GM12892 (cell line): ENCODE measurements around the gene DNAJC18.
"Not testable (repeated sequence)": the region's sequence is repeated elsewhere in the genome, so short reads cannot be mapped to it uniquely, and the experiment has no call there.

ENCODE experiments used
- DNase-seq: peaks from one replicate; pipeline ENCODE4 v3.0.0; 2011; ENCODE audit not compliant: insufficient read length
- FAIRE-seq: peaks from 2 replicates; lab custom pipeline; 2011; peaks lifted over from hg19 to GRCh38; lab: Jason Lieb, UNC
- POLR2A ChIP-seq: IDR thresholded peaks from 2 replicates; pipeline ENCODE4 v1.6.1; 2011; ENCODE audit warnings: low read depth, low read length, control low read depth
- POLR2AphosphoS5 ChIP-seq: IDR thresholded peaks from 2 replicates; pipeline ENCODE4 v1.6.1; 2011; ENCODE audit warnings: low read depth, low read length, control low read depth
- TAF1 ChIP-seq: IDR thresholded peaks from 2 replicates; pipeline ENCODE4 v1.6.1; 2011; ENCODE audit warnings: low read depth, mild to moderate bottlenecking, control low read depth, low read length, borderline replicate concordance

Gene DNAJC18

DNA sequence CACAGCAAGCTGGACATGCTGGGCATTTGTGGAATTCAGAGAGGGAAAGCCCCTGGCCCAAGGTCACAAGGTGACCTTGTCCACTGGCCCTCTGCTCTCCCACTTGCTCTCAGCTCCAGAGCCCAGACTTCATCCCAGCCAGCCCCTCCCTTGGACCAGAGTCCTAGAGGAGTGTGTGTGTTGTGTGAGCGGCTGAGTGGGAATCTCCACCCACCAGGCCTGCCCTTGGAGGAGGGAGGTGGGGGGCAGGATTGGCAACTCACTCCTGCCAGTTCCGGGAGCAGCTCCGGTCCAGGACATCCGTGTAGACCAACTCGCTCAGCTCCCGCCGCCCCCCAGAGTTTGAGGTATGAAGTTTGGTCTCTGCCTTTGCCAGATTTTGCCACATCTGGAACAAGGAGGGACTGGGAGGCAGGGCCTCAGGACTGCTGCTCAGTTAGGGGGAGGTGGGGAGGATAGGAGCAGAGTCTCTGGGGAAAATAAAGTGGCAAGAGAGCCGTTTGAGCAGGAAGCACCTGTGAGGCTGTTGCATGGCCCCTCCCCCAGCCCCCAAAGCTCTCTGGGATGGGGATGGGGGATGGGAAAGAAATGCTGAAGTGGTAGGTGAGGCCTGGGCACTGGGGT, 51.0 kb downstream of the DNAJC18 start:
- FAIRE-seq (peak; percentile 76), DNase-seq (no peak)
- TF ChIP-seq TAF1 (no peak), POLR2AphosphoS5 (peak; percentile 52; the same call in 1 of the 2 replicates), POLR2A (0 out of 2 replicates have a peak, but pooled peaks have one; percentile 4)

DNA sequence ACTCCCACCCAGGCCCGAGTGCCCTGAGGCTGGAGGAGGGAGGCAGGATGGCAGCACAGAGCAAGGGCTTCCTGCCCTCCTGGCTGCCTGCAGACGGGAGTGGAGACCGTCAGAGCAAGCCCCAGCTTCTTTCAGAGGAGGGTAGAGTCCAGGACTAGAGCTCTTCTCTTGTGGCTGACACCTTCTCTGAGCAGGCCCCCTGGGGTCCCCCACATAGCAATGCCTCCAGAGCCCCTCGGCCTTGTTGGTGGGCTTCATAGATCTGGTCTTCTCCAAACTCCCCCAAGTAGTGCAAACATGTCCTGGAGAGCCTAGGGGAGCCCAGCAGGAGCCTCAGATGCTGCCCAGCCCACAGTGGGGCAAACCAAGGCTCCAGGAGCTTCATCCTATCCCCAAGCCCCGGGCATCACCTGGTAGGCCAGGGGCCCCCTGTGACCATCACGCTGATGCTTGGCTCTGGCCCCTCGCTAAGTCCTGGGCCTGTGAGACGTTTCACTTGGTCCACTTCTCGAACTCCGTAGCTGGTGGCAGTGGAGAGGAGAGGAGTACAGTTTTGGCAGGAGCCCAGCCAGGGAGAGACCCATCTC, 51.6 kb downstream of the DNAJC18 start:
- no peak for DNase-seq
- TF ChIP-seq POLR2A (no peak; the same call in 1 of the 2 replicates), TAF1 (no peak), POLR2AphosphoS5 (no peak)
- FAIRE-seq, result peak; percentile 36

DNA sequence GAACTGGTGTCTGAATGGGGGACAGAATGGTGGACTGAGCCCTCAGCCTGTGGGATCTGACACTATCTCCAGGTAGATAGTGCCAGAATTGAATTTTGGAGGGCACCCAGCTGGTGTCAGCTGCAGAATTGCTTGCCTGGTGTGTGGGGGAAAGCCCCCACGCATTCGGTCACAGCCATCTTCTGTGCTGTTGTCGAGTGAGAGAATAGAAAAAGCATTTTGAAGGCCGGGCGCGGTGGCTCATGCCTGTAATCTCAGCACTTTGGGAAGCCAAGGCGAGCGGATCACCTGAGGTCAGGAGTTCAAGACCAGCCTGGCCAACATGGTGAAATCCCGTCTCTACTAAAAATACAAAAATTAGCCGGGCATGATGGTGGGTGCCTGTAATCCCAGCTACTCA, 52.4 kb downstream of the DNAJC18 start:
- not testable (repeated sequence) for DNase-seq, FAIRE-seq

DNA sequence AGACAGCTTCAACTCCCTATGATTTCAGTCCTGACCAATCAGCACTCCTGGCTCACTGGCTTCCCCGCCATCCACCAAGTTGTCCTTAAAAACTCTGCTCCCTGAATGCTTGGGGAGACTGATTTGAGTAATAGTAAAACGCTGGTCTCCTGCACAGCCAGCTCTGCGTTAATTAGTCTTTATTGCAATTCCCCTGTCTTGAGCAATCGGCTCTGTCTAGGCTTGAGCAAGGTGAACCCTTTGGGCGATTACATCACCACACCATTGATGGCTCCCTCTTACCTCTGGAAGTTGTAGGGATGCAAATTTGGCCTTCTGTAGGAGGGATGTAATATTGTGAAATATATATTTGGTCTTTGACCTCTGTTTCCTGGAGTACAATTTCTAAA, 53.3 kb downstream of the DNAJC18 start:
- DNase-seq (no peak), FAIRE-seq (no peak)
- no peak for TF ChIP-seq POLR2A
- no peak for TF ChIP-seq POLR2AphosphoS5
- no peak for TF ChIP-seq TAF1

DNA sequence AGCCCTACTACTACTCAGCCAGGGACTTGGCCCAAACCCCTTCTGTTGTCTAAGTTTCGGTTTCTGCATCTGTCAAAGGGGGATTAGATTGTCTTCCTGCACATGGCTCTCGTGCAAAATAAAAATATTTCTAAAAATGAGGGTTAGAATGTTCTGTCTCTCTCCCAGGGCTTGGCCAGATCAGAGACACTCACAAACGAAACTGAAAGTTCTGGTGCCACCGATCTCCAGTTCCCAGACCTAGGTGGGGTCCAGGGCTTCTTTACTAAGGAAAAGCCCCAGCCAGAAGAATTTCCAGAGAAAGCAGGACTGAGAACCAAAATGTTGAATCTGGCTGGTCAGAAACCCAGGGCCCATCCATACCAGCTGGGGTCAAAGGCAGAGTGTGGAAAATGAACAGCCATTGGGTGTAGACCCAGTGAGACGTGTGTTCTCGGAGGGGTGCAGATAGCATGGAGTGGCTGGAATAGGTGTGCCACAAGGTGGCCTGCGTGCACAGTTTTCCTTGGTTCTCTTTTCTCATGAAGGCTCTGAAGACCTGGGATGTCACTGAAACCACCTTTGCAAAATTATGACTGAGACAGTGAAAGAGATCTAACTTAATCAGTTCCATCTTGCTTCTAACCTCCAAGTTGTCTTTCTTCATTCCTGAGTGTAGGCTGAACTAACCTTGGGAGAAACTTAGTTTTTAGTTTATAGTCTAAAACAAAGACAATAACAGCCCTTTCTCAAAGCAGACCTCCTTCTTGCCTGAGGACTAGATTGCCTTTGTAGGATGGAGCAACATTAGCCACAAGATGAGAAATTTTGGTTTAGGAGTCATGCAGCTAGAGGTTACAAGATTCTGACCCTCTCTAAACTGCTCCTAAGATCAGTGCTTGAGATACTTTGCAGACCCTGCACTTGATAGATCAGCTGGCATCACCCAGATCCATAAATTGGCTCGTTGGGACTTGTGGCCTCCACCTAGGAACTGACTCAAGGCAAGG, 54.0 kb downstream of the DNAJC18 start:
- DNase-seq (no peak), FAIRE-seq (peak; percentile 83)
- TF ChIP-seq POLR2A, result peak; percentile 49; the same call in 1 of the 2 replicates
- TF ChIP-seq TAF1, result no peak

DNA sequence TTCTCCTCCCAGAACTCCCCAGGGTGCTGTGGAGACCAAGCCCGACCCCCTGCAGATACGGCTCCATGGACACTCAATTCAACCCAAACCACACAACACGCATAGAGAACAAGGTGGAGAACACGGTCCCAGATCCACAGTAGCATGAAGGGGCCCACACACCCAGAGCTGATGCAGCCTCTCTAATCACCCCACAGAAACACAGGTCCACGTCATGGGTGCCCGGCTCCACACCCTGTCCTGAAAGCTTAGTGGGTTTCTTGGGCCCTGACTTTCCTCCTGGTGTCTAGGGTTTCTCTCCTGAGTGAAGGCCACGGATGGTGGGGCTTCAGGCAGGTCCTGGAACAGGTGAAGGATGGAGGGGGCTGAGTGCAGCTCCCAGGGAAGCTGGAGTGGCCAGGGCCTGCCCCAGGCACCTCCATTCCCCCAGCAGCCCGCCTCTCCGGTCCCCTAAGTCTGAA, 54.7 kb downstream of the DNAJC18 start:
- no peak for DNase-seq
- TF ChIP-seq TAF1, result no peak
- TF ChIP-seq POLR2A, result peak; percentile 20; the same call in 1 of the 2 replicates
- FAIRE-seq, result no peak

DNA sequence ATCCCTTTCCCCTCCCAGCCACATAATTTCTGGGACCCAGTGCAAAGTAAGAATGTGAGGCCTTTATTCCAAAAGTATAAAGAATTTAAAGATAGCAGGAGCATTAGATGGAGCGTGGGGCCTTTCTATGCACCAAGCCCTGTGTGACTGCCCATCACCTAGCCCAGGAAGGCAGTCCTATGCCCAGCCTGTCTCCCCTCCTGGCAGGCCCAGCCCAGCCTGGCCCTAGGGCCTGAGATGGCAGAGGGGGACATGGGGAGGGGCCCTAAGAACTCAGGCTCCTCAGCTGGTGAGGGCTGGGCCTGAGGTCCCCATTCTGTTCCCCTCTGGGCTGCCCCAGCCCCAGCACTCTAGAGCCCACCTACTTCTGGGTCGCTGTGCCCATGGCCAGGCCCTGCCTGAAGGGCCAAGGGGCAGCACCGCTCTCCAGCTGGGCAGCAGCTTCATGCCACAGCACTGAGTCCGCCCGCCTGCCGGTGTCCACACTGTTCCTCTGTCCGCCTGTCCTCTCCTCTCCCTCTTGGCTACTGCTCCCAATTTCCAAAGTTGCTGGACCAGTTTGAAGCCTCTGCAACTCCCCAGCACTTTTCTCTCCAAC, 55.2 kb downstream of the DNAJC18 start:
- DNase-seq, result no peak
- TF ChIP-seq TAF1 (no peak), POLR2A (no peak), POLR2AphosphoS5 (peak; percentile 13; the same call in 1 of the 2 replicates)
- FAIRE-seq, result no peak

DNA sequence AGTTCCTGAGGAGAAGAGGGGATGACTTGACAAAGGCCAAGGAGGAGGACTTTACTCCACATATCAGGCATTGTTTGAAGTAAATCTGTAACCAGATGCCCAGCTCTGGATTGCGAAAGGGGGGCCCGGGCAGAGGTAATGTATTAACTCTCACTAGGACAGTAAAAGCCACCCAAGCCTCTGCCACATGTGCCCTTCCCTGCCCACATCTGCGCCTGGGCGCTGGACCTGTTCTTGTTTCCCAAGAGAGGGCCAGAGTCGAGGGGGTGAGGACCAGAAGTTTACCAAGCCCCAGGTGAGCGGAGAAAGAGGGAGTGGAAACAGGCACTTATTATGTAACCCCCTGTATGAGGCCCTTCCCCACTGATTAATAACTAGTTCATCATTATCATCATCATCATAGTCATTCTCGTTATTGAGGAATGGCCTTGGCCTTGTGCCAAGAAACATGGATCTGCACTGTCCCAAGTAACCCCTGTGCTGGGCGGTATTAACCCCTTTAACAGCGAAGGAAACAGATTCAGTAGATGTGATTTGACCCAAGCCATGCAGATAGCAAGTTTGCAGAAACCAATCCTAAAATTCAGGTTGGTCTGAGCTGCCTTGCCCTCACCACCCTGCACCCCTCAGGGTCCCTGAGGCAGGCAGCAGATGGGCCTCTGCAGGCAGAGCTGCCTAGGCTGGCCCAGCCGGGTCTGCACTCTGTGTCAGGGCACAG, 55.9 kb downstream of the DNAJC18 start, which contains the start of gene SLC23A1:
Gene SLC23A1, minus strand, starts transcription at position 23 of the 718 bp plus-strand sequence. CDS start 44 bp downstream, outside the sequence.
- peak; percentile 76 for FAIRE-seq
- DNase-seq, result no peak
- TF ChIP-seq POLR2AphosphoS5, result no peak
- no peak for TF ChIP-seq TAF1
- TF ChIP-seq POLR2A, result no peak

DNA sequence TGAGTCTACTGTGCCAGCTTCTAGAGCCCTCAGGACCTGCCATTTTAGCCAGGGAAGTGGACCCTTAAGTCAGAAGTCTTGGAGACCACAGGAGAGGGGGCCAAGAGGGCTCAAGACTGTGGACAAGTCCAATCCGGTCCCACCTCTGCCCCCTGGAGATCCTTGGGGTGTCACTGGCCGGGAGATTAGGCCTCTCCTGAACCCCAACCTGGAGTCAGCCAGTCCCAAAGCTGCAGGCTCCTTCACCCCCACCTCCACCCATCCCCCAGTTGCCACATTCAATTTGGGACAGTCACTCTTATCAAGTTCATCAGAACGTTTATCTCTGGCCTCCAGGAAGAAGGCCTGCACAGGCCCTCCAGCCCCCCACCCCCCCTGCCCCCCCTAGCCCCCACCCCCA, 56.5 kb downstream of the DNAJC18 start:
- FAIRE-seq (no peak), DNase-seq (no peak)
- TF ChIP-seq TAF1 (no peak), POLR2AphosphoS5 (no peak), POLR2A (no peak)
